Measurements from ENCODE around the gene SEM1. TPM values are rescaled to one million over a fixed set of nuclear protein-coding genes. Genes with fewer than 3 reads are reported as not detected.
"Not testable (repeated sequence)": the region's sequence is repeated elsewhere in the genome, so short reads cannot be mapped to it uniquely, and the experiment has no call there.

The SEM1 gene
- polyA plus RNA-seq, 4 donors = 155 to 248 (median 209) TPM

- DNase-seq (ENCODE audit: low read depth in 4 of 4, low spot score in 2 of 4) = no peak
These were observed 1.5 kb downstream of the SEM1 start for GRCh38 chr7:96707901-96708774.

- DNase-seq (ENCODE audit: low read depth in 4 of 4, low spot score in 2 of 4) = no peak
These were observed 8.4 kb downstream of the SEM1 start for GRCh38 chr7:96701258-96701657.

GRCh38 chr7:96700516-96700915 is 9.1 kb downstream of the SEM1 start:
- DNase-seq (ENCODE audit: low read depth in 4 of 4, low spot score in 2 of 4) = no peak

- DNase-seq (ENCODE audit: low read depth in 4 of 4, low spot score in 2 of 4) = no peak
These were observed 10.3 kb downstream of the SEM1 start for GRCh38 chr7:96699219-96699871.

- DNase-seq (ENCODE audit: low read depth in 4 of 4, low spot score in 2 of 4) = not testable (repeated sequence)
These were observed 11.2 kb downstream of the SEM1 start for GRCh38 chr7:96698449-96698848.

GRCh38 chr7:96697822-96698221 is 11.8 kb downstream of the SEM1 start:
- no peak for DNase-seq (ENCODE audit: low read depth in 4 of 4, low spot score in 2 of 4)

- DNase-seq (ENCODE audit: low read depth in 4 of 4, low spot score in 2 of 4) = no peak
These were observed 14.1 kb downstream of the SEM1 start for GRCh38 chr7:96695581-96695980.

- no peak for DNase-seq (ENCODE audit: low read depth in 4 of 4, low spot score in 2 of 4)
These were observed 15.6 kb downstream of the SEM1 start for GRCh38 chr7:96694082-96694481.

GRCh38 chr7:96691702-96692101 is 17.9 kb downstream of the SEM1 start:
- DNase-seq (ENCODE audit: low read depth in 4 of 4, low spot score in 2 of 4) = no peak

GRCh38 chr7:96689414-96689813 is 20.2 kb downstream of the SEM1 start:
- no peak for DNase-seq (ENCODE audit: low read depth in 4 of 4, low spot score in 2 of 4)

- no peak for DNase-seq (ENCODE audit: low read depth in 4 of 4, low spot score in 2 of 4)
These were observed 23.3 kb downstream of the SEM1 start for GRCh38 chr7:96686305-96686704.

GRCh38 chr7:96685755-96686154 is 23.9 kb downstream of the SEM1 start:
- DNase-seq (ENCODE audit: low read depth in 4 of 4, low spot score in 2 of 4) = no peak

- DNase-seq (ENCODE audit: low read depth in 4 of 4, low spot score in 2 of 4) = no peak
These were observed 24.3 kb downstream of the SEM1 start for GRCh38 chr7:96685353-96685752.

- no peak for DNase-seq (ENCODE audit: low read depth in 4 of 4, low spot score in 2 of 4)
These were observed 29.8 kb downstream of the SEM1 start for GRCh38 chr7:96679886-96680285.

GRCh38 chr7:96676919-96677318 is 32.7 kb downstream of the SEM1 start:
- no peak for DNase-seq (ENCODE audit: low read depth in 4 of 4, low spot score in 2 of 4)

GRCh38 chr7:96675548-96675947 is 34.1 kb downstream of the SEM1 start:
- no peak for DNase-seq (ENCODE audit: low read depth in 4 of 4, low spot score in 2 of 4)

- no peak for DNase-seq (ENCODE audit: low read depth in 4 of 4, low spot score in 2 of 4)
These were observed 35.1 kb downstream of the SEM1 start for GRCh38 chr7:96674565-96674964.

GRCh38 chr7:96671854-96672253 is 37.8 kb downstream of the SEM1 start:
- no peak for DNase-seq (ENCODE audit: low read depth in 4 of 4, low spot score in 2 of 4)

- no peak for DNase-seq (ENCODE audit: low read depth in 4 of 4, low spot score in 2 of 4)
These were observed 39.0 kb downstream of the SEM1 start for GRCh38 chr7:96670338-96671289.

- no peak for DNase-seq (ENCODE audit: low read depth in 4 of 4, low spot score in 2 of 4)
These were observed 39.8 kb downstream of the SEM1 start for GRCh38 chr7:96669812-96670211.

- DNase-seq (ENCODE audit: low read depth in 4 of 4, low spot score in 2 of 4) = no peak
These were observed 42.6 kb downstream of the SEM1 start for GRCh38 chr7:96667026-96667425.
